Spleen (tissue), 7 donors: ENCODE measurements around the gene LEMD3.

Source experiments
- CTCF ChIP-seq, 11 experiments: fragments of 200-600 bp in 7 of 11; fragments of 450-650 bp in 4 of 11; sonication (generic) in 4 of 11; IDR thresholded peaks in 8 of 11; conservative IDR thresholded peaks in 3 of 11; 1 replicate in 7 of 11; 2 replicates in 4 of 11; pipeline versions ENCODE4 v1.4.0 to v1.8.0; 2016 to 2021; ENCODE audit warnings: antibody characterized with exemption in 11 of 11, inconsistent platforms in 4 of 11, mild to moderate bottlenecking in 1 of 11
- POLR2A ChIP-seq, 3 donors: fragments of 450-650 bp; IDR thresholded peaks; one replicate each; pipeline ENCODE4 v1.5.1; 2017; ENCODE audit warnings: antibody characterized with exemption in 3 of 3, mild to moderate bottlenecking in 1 of 3
- POLR2AphosphoS5 ChIP-seq, 3 donors: sonication (generic); formaldehyde crosslinking; IDR thresholded peaks; one replicate each; pipeline ENCODE4 v1.5.1; 2017; ENCODE audit warnings: antibody characterized with exemption in 3 of 3
- donor health status: DM: no; HTN: no; CAD: no; lungs with moderate emphysema.
- donor health status: DM: no; HTN: no; CAD: no.
- donor health status: DM: no; HTN: no; CAD: no.

- TF ChIP-seq CTCF (IDR thresholded peaks at IDR 0.05 in 8 of 11, conservative IDR thresholded peaks at IDR 0.05 in 3 of 11): no peak
- TF ChIP-seq POLR2A (IDR thresholded peaks at IDR 0.05): no peak
- no peak for TF ChIP-seq POLR2AphosphoS5 (IDR thresholded peaks at IDR 0.05)
Measured at GRCh38 chr12:65292241-65292640, 122.9 kb downstream of the LEMD3 start.
